ENCODE measurements around the gene RIMBP2. TPM values are rescaled to one million over a fixed set of nuclear protein-coding genes. Genes with fewer than 3 reads are reported as not detected.

RIMBP2 gene
- total RNA-seq, 4 donors from 2014 or later = 0.83 to 1.8 (median 1.4) TPM

DNA sequence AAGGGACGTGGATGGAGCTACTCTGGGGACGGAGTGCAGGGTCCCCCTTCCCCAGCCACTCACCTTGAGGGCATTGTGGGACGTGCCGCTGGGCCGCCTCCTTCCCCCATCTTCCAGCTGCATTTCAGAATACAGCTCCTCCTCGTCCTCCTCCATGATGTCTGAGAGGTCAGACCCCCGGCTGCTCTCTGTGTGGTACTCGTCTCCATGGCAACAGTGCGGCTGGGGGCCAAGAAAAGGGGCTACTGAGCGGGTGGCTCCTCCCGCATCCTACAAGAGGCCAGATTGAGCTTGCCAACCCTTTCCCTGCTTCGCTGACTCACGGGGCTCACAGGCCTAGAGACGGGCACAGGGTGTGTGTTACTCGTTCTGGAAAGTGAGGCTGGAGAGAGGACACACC is 288.0 kb downstream of the RIMBP2 start:
- no peak overlapping the region for H3K27ac ChIP-seq (replicated peaks in 1 of 4)
- no peaks in the 10 kb centered on the region for H3K4me1 ChIP-seq
- peaks cover 0 to under 1% (median 0%) of the 10 kb centered on the region in 4 donors for H3K9me3 ChIP-seq
- no peak for DNase-seq (ENCODE audit: extremely low spot score)
- TF ChIP-seq, protein P1, sequence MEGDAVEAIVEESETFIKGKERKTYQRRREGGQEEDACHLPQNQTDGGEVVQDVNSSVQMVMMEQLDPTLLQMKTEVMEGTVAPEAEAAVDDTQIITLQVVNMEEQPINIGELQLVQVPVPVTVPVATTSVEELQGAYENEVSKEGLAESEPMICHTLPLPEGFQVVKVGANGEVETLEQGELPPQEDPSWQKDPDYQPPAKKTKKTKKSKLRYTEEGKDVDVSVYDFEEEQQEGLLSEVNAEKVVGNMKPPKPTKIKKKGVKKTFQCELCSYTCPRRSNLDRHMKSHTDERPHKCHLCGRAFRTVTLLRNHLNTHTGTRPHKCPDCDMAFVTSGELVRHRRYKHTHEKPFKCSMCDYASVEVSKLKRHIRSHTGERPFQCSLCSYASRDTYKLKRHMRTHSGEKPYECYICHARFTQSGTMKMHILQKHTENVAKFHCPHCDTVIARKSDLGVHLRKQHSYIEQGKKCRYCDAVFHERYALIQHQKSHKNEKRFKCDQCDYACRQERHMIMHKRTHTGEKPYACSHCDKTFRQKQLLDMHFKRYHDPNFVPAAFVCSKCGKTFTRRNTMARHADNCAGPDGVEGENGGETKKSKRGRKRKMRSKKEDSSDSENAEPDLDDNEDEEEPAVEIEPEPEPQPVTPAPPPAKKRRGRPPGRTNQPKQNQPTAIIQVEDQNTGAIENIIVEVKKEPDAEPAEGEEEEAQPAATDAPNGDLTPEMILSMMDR (IDR thresholded peaks at IDR 0.05) = no peak
- TF ChIP-seq EP300 (IDR thresholded peaks at IDR 0.05) (no peak), POLR2A (IDR thresholded peaks at IDR 0.05; ENCODE audit: low read depth) (no peak), POLR2AphosphoS5 (IDR thresholded peaks at IDR 0.05) (no peak)
- WGBS = 59% methylated on average over 15 of the region's 15 CpGs
- H3K27me3 ChIP-seq = no peaks in the 10 kb centered on the region
- no peak overlapping the region for H3K4me3 ChIP-seq
- no peaks in the 10 kb centered on the region for H3K36me3 ChIP-seq
- intact Hi-C loops (cut with DNase I) = no loop called here

- no peak for TF ChIP-seq POLR2A (IDR thresholded peaks at IDR 0.05; ENCODE audit: low read depth)
- TF ChIP-seq POLR2AphosphoS5 (IDR thresholded peaks at IDR 0.05) = no peak
- no peak for TF ChIP-seq EP300 (IDR thresholded peaks at IDR 0.05)
- TF ChIP-seq, protein P1 (IDR thresholded peaks at IDR 0.05) = no peak
- no peak overlapping the region for H3K27ac ChIP-seq (replicated peaks in 1 of 4)
- no peak overlapping the region for H3K4me3 ChIP-seq
- H3K27me3 ChIP-seq = no peaks in the 10 kb centered on the region
- WGBS = 92% methylated on average over 16 of the region's 18 CpGs
- no peak for DNase-seq (ENCODE audit: extremely low spot score)
- intact Hi-C loops (cut with DNase I) = no loop called here
- H3K4me1 ChIP-seq = no peaks in the 10 kb centered on the region
- H3K36me3 ChIP-seq = no peaks in the 10 kb centered on the region
- H3K9me3 ChIP-seq = no peaks in the 10 kb centered on the region
These were observed 288.7 kb downstream of the RIMBP2 start for GRCh38 chr12:130427381-130427887.

GRCh38 chr12:130425698-130426245 is 290.3 kb downstream of the RIMBP2 start:
- H3K4me3 ChIP-seq = no peak overlapping the region

GRCh38 chr12:130424858-130425697 is 291.0 kb downstream of the RIMBP2 start:
- Histone ChIP-seq H3K4me3 (no peak overlapping the region), H3K27ac (replicated peaks in 1 of 4) (no peak overlapping the region), H3K27me3 (no peaks in the 10 kb centered on the region), H3K36me3 (no peaks in the 10 kb centered on the region), H3K9me3 (no peaks in the 10 kb centered on the region), H3K4me1 (no peaks in the 10 kb centered on the region)
- TF ChIP-seq POLR2AphosphoS5 (IDR thresholded peaks at IDR 0.05) (no peak), EP300 (IDR thresholded peaks at IDR 0.05) (no peak), POLR2A (IDR thresholded peaks at IDR 0.05; ENCODE audit: low read depth) (no peak)
- TF ChIP-seq, protein P1 (IDR thresholded peaks at IDR 0.05) = no peak
- intact Hi-C loops (cut with DNase I) = no loop called here
- WGBS = 93% methylated on average over 30 of the region's 36 CpGs
- no peak for DNase-seq (ENCODE audit: extremely low spot score)

More at GRCh38 chr12:130425698-130426245, 290.3 kb downstream of the RIMBP2 start:
- H3K36me3 ChIP-seq = no peaks in the 10 kb centered on the region
- no peak for DNase-seq (ENCODE audit: extremely low spot score)
- no peak overlapping the region for H3K27ac ChIP-seq (replicated peaks in 1 of 4)
- 89% methylated on average over 14 of the region's 20 CpGs for WGBS
- no peaks in the 10 kb centered on the region for H3K4me1 ChIP-seq
- H3K27me3 ChIP-seq = no peaks in the 10 kb centered on the region
- TF ChIP-seq, protein P1 (IDR thresholded peaks at IDR 0.05) = no peak
- TF ChIP-seq EP300 (IDR thresholded peaks at IDR 0.05) = no peak
- no peak for TF ChIP-seq POLR2AphosphoS5 (IDR thresholded peaks at IDR 0.05)
- no peak for TF ChIP-seq POLR2A (IDR thresholded peaks at IDR 0.05; ENCODE audit: low read depth)
- intact Hi-C loops (cut with DNase I) = no loop called here
- no peaks in the 10 kb centered on the region for H3K9me3 ChIP-seq
